Immature natural killer cell (primary cell): ENCODE results near the gene RNF25. TPM values are rescaled to one million over a fixed set of nuclear protein-coding genes. Genes with fewer than 3 reads are reported as not detected.

Experiments used
- DNase-seq, 3 donors: peaks; one replicate each; pipeline ENCODE4 v3.0.0; 2022; ENCODE audit warnings: mixed read lengths in 1 of 3
- H3K27ac Mint-ChIP-seq, 6 donors: one replicate each; pipeline ENCODE4 v1.8.0; 2020; ENCODE audit warnings: mixed read lengths in 6 of 6, mild to moderate bottlenecking in 5 of 6, inconsistent platforms in 4 of 6, moderate library complexity in 3 of 6
- H3K27me3 Mint-ChIP-seq, 3 donors: one replicate each; pipeline ENCODE4 v1.8.0; 2020 to 2021; ENCODE audit warnings: low read depth in 3 of 3, mild to moderate bottlenecking in 3 of 3, mixed read lengths in 3 of 3, moderate library complexity in 3 of 3, inconsistent platforms in 1 of 3
- H3K36me3 Mint-ChIP-seq, 3 donors: one replicate each; pipeline ENCODE4 v1.8.0; 2020; ENCODE audit warnings: mixed read lengths in 3 of 3, inconsistent platforms in 2 of 3, mild to moderate bottlenecking in 2 of 3
- H3K4me1 Mint-ChIP-seq, 2 donors: one replicate each; pipeline ENCODE4 v1.8.0; 2020; ENCODE audit warnings: inconsistent platforms in 2 of 2, mild to moderate bottlenecking in 2 of 2, mixed read lengths in 2 of 2, moderate library complexity in 1 of 2
- H3K4me3 Mint-ChIP-seq, 5 donors: one replicate each; pipeline ENCODE4 v1.8.0; 2020; ENCODE audit warnings: mild to moderate bottlenecking in 5 of 5, mixed read lengths in 5 of 5, inconsistent platforms in 3 of 5, moderate library complexity in 3 of 5
- H3K9me3 Mint-ChIP-seq, 6 donors: one replicate each; pipeline ENCODE4 v1.8.0; 2020; ENCODE audit warnings: mild to moderate bottlenecking in 6 of 6, mixed read lengths in 6 of 6, inconsistent platforms in 4 of 6, moderate library complexity in 3 of 6
- polyA plus RNA-seq, 3 donors: library from polyadenylated mRNA; unstranded; fragments of 300-500 nt; fragmentation: Illumina TruSeq; gene quantifications; one replicate each; pipeline ENCODE4 v1.2.3, GENCODE V29; 2021

RNF25 gene
- polyA plus RNA-seq, 3 donors from 2014 or later: 7.7 to 16.7 (median 16.3) TPM

DNA sequence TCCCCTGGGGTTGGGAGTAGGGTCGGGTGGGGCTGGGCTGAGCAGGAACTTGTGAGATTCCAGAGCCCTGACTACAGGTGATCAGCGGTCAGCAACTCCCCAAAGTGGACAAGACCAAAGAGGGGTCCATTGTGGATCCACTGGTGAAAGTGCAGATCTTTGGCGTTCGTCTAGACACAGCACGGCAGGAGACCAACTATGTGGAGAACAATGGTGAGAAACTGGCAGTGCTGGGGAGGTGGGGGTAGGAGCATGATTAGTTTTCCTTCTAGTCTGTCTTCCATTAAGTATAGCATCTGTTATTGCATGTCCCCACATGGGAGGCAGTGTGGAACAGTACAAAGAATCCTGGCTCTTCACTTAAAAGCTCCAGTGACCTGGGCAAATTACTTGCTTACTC is 36.1 kb downstream of the RNF25 start:
- Mint-ChIP-seq H3K4me1 (no peaks in the 10 kb centered on the region), H3K27ac (peak overlapping the region in 1 of 6 donors; percentile 5), H3K4me3 (no peak overlapping the region), H3K27me3 (peaks cover 0 to 2% (median 2%) of the 10 kb centered on the region in 3 donors), H3K36me3 (peaks cover 8 to 52% (median 27%) of the 10 kb centered on the region in 3 donors), H3K9me3 (no peaks in the 10 kb centered on the region)
- DNase-seq: no peak

DNA sequence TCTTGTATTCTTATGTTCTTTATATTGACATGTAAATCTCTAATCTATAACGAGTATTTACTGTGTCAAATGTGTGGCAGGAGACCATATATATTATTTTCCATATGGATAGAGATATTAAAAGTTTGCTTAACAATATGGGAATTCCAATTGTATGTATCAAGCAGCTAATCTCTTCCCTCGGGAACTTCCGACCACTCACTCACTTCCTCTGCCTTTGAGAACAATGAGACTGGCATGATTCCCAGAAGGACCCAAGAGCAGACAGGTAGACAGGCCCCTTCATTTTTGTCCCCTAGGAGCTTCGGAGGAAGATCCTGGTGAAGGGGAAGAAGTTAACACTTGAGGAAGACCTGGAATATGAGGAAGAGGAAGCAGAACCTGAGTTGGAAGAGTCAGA is 40.0 kb downstream of the RNF25 start:
- Mint-ChIP-seq H3K27ac (no peak overlapping the region), H3K9me3 (no peaks in the 10 kb centered on the region), H3K4me1 (no peaks in the 10 kb centered on the region), H3K36me3 (peaks cover 0 to 24% (median 16%) of the 10 kb centered on the region in 3 donors), H3K27me3 (peaks cover 0 to 4% (median 2%) of the 10 kb centered on the region in 3 donors), H3K4me3 (no peak overlapping the region)
- no peak for DNase-seq

DNA sequence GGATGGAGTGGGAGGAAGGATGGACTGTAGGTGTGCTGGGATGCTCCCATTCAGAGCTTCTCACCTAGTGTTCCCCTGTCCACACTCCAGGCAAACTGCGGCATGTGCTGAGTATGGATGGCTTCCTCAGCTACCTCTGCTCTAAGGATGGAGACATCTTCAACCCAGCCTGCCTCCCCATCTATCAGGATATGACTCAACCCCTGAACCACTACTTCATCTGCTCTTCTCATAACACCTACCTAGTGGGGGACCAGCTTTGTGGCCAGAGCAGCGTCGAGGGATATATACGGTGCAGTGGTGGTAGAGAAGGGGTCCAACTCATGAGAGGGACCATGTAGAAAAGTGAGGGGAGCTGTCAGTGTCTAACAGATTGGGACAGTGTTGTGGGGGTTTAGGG is 43.9 kb downstream of the RNF25 start:
- Mint-ChIP-seq H3K27ac (no peak overlapping the region), H3K9me3 (no peaks in the 10 kb centered on the region), H3K4me1 (no peaks in the 10 kb centered on the region), H3K4me3 (no peak overlapping the region), H3K36me3 (peaks cover 0 to 3% (median 0%) of the 10 kb centered on the region in 3 donors), H3K27me3 (peaks cover 0 to 6% (median 2%) of the 10 kb centered on the region in 3 donors)
- DNase-seq: no peak

DNA sequence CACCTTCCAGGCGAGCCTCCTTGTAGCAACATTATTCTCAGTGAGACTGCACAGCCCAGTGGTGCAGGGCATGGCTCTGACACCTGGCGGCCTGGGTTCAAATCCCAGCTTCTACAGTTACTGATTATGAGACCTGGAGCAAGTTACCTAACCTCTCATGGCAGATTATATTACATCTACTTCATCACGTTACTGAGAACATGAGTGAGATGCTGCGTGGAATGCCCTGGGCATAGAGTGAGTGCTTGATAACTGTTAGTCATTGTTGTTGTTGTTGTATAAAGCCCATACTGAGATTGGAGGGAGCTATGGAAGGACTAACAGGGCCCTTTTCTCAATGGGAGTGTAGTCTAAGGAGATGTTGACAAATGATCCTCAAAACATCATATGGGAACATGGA is 45.4 kb downstream of the RNF25 start:
- Mint-ChIP-seq H3K27me3 (peaks cover 0 to 4% (median 2%) of the 10 kb centered on the region in 3 donors), H3K9me3 (no peaks in the 10 kb centered on the region), H3K4me1 (no peaks in the 10 kb centered on the region), H3K27ac (no peak overlapping the region), H3K4me3 (no peak overlapping the region), H3K36me3 (no peaks in the 10 kb centered on the region)
- DNase-seq: no peak

DNA sequence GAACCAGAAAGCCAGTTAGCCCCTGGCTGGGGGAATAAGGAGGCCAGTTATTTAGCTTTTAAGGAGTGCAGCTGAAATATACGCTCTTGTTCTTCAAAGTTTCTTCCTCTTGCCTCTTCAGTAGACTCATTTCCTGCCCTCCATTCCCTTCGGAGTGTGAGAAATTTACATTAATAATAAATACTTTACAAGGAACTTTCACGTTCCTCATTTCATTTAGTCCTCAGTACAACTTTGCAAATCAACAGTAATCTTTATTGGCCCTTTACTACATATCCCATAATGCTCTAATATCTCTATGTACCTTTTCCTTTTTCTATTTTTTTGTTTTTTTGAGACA is 48.5 kb downstream of the RNF25 start:
- no peaks in the 10 kb centered on the region for H3K36me3 Mint-ChIP-seq
- H3K27me3 Mint-ChIP-seq: peaks cover 0 to 5% (median 2%) of the 10 kb centered on the region in 3 donors
- H3K4me1 Mint-ChIP-seq: no peaks in the 10 kb centered on the region
- H3K9me3 Mint-ChIP-seq: no peaks in the 10 kb centered on the region
- DNase-seq: no peak
- H3K27ac Mint-ChIP-seq: no peak overlapping the region
- no peak overlapping the region for H3K4me3 Mint-ChIP-seq

DNA sequence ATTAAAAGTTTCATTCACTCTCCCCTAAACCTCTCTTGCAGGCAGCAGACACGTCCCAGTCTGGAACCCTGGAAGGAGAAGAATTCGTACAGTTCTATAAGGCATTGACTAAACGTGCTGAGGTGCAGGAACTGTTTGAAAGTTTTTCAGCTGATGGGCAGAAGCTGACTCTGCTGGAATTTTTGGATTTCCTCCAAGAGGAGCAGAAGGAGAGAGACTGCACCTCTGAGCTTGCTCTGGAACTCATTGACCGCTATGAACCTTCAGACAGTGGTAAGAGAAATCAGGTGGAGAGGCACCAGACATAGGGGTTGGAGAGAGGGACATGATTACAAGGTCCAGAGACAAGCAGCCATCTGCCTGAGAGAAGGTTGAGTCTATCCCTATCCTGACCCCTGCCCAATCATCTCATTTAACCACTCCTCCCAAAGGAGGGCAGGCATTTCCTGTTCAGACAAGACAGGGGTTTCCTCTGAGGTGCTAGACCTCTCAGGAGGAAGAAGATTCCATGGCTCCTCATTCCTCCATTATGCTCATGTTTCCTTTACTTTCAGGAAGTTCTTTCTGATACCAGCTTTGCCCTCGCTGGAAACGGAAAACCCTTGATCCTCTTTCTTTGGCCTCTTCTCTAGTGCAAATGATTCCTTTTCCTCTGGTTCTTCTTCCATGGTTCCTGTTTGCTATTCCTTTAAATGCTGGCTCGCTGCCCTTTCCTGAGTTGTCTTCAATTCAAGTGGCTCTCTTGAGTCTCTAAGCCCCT is 49.0 kb downstream of the RNF25 start:
- no peaks in the 10 kb centered on the region for H3K4me1 Mint-ChIP-seq
- DNase-seq: no peak
- no peak overlapping the region for H3K27ac Mint-ChIP-seq
- no peak overlapping the region for H3K4me3 Mint-ChIP-seq
- H3K27me3 Mint-ChIP-seq: peaks cover 0 to 6% (median 2%) of the 10 kb centered on the region in 3 donors
- H3K9me3 Mint-ChIP-seq: no peaks in the 10 kb centered on the region
- no peaks in the 10 kb centered on the region for H3K36me3 Mint-ChIP-seq

DNA sequence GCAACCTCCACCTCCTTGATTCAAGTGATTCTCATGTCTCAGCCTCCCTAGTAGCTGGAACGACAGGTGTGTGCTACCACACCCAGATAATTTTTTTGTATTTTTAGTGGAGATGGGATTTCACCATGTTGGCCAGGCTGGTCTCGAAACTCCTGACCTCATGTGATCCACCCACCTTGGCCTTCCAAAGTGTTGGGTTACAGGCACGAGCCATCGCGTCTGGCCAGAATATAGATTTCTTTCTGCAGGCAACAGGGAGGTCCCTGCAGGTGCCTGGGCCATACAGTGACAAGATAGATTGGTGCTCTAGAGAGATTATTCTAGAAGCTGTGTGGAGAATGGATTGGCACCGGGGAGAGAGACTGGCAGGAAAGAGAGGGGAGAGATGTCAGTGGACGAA is 50.8 kb downstream of the RNF25 start:
- no peak overlapping the region for H3K4me3 Mint-ChIP-seq
- H3K4me1 Mint-ChIP-seq: no peaks in the 10 kb centered on the region
- no peak overlapping the region for H3K27ac Mint-ChIP-seq
- H3K9me3 Mint-ChIP-seq: no peaks in the 10 kb centered on the region
- no peaks in the 10 kb centered on the region for H3K36me3 Mint-ChIP-seq
- H3K27me3 Mint-ChIP-seq: peaks cover under 1 to 6% (median 2%) of the 10 kb centered on the region in 3 donors
- DNase-seq: no peak

DNA sequence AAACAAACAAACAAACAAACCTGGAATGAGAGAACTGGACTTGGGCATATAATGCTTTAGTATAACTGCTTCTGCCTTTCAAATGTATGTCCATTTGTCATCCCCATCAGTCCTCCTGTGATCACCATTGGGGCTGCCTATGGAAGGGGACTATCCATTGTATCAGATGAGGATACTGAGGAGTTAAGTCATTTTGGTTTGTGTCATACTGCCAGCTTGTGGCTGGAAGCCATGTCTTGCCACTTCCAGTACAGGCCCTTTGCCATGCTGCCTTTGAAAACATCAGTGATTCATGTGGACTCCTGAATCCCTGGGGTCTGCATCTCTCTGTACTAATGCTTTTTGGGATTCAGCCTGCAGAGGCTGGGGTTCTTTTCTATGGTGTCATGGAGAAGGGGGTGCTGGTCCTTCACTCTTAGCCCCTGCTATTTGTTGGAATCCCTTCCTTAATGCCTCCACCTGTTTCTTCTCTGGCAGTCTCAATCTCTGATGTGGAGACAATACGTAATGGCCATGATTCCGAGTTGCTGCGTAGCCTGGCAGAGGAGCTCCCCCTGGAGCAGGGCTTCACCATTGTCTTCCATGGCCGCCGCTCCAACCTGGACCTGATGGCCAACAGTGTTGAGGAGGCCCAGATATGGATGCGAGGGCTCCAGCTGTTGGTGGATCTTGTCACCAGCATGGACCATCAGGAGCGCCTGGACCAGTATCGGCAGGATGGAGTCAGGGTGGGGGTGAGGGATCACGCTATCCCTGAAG is 53.5 kb downstream of the RNF25 start:
- Mint-ChIP-seq H3K27ac (no peak overlapping the region), H3K4me3 (no peak overlapping the region), H3K36me3 (no peaks in the 10 kb centered on the region)

DNA sequence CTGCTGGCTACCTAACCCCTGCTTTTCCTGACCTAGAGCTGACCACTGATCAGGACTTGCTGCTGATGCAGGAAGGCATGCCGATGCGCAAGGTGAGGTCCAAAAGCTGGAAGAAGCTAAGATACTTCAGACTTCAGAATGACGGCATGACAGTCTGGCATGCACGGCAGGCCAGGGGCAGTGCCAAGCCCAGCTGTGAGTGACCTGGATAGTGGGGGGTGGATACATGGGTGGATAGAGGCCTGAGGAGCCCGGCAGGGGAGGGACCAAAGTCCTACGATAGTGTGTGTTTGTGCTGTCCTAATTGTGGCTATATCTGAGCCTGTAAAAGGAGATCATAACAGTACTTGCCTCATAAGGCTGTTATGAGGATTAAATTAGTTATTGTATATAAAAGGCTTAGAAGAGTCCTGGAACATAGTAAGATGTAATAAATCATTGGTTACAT is 55.9 kb downstream of the RNF25 start:
- Mint-ChIP-seq H3K27me3 (peaks cover 1 to 4% (median 2%) of the 10 kb centered on the region in 3 donors), H3K27ac (no peak overlapping the region), H3K4me3 (no peak overlapping the region), H3K9me3 (no peaks in the 10 kb centered on the region), H3K4me1 (no peaks in the 10 kb centered on the region), H3K36me3 (no peaks in the 10 kb centered on the region)
- no peak for DNase-seq

More for the DNA sequence above, 53.5 kb downstream of the RNF25 start:
- no peak for DNase-seq
- H3K27me3 Mint-ChIP-seq: peaks cover 1 to 4% (median 2%) of the 10 kb centered on the region in 3 donors
- no peaks in the 10 kb centered on the region for H3K9me3 Mint-ChIP-seq
- H3K4me1 Mint-ChIP-seq: no peaks in the 10 kb centered on the region

Other genes starting within 250 kb of the RNF25 start
- 1 to 10 TPM; 4.3 to 7.7 (median 6.1) TPM for gene USP37, start 103.7 kb downstream of the RNF25 start, polyA plus RNA-seq
- 10 to 100 TPM; 17.7 to 22.3 (median 19.9) TPM for gene CNOT9, start 103.2 kb downstream of the RNF25 start, polyA plus RNA-seq
- under 1 TPM in 1 of 3 donors, not detected in 2; 0.71 TPM for gene PLCD4, start 64.1 kb downstream of the RNF25 start, polyA plus RNA-seq
- gene ZNF142, start 12.4 kb downstream of the RNF25 start, polyA plus RNA-seq: 10 to 100 TPM in 1 of 3 donors, 1 to 10 TPM in 1, not detected in 1; 2.8 to 18.2 TPM
- gene BCS1L, start 12.3 kb downstream of the RNF25 start, polyA plus RNA-seq: 10 to 100 TPM; 15.7 to 25.3 (median 16.8) TPM
- 1 to 10 TPM; 3.0 to 3.9 (median 3.9) TPM for gene STK36, start 84 bp upstream of the RNF25 start, polyA plus RNA-seq
- 1 to 10 TPM in 2 of 3 donors, under 1 TPM in 1; 0.14 to 5.4 (median 3.8) TPM for gene TTLL4, start 38.8 kb upstream of the RNF25 start, polyA plus RNA-seq
- under 1 TPM in 2 of 3 donors, not detected in 1; 0.34 to 0.60 TPM for gene CYP27A1, start 110.1 kb upstream of the RNF25 start, polyA plus RNA-seq
- gene PRKAG3, start 159.8 kb upstream of the RNF25 start, polyA plus RNA-seq: not detected
- gene WNT6, start 187.8 kb upstream of the RNF25 start, polyA plus RNA-seq: under 1 TPM in 1 of 3 donors, not detected in 2; 0.22 TPM
- under 1 TPM in 1 of 3 donors, not detected in 2; 0.19 TPM for gene WNT10A, start 208.8 kb upstream of the RNF25 start, polyA plus RNA-seq